HG03025 (cell line): ENCODE results near the gene TSPAN4.

ENCODE experiments used
- ATAC-seq: cut with Tn5 transposase; IDR thresholded peaks from one replicate; pipeline ENCODE4 v1.9.1; 2021; ENCODE audit warnings: mild to moderate bottlenecking, moderate library complexity; ENCODE audit not compliant: unreplicated experiment, low FRiP score

TSPAN4 gene

DNA sequence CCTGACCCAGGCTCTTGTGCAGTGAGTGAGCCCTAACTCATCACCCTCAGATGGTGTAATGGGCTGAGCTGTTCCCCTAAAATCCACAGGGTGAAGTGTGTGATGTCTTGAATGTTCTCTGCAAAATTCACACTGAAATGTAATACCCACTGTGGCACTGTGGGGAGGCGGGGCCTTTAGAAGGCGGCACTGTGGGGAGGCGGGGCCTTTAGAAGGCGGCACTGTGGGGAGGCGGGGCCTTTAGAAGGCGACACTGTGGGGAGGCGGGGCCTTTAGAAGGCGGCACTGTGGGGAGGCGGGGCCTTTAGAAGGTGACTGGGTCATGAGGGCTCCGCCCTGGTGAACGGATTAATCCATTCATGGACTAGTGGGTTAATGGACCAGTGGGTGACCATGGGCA, 34.9 kb downstream of the TSPAN4 start:
- ATAC-seq = no peak

- ATAC-seq = no peak
Observed at GRCh38 chr11:880447-880846, 37.8 kb downstream of the TSPAN4 start.

DNA sequence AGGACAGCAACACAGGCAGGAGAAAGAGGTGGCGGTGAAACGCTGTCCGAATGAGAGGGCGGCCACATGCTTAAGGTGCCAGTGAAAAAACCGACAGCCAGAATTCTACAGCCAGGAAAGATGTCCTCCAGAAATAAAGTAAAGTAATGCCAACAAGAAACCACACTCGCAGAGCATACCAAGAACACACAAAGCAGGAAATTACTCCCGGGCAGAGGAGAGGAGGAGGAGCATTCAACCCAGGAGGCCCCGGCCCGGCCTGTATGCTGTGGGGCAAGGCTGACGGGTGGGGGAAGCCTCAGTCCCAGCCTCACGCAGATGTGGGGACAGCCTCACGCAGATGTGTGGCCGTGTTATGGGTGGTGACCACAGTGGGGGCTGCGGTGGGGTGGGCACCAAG, 39.9 kb downstream of the TSPAN4 start:
- ATAC-seq = no peak

- no peak for ATAC-seq
Observed at GRCh38 chr11:883527-883926, 40.9 kb downstream of the TSPAN4 start.

DNA sequence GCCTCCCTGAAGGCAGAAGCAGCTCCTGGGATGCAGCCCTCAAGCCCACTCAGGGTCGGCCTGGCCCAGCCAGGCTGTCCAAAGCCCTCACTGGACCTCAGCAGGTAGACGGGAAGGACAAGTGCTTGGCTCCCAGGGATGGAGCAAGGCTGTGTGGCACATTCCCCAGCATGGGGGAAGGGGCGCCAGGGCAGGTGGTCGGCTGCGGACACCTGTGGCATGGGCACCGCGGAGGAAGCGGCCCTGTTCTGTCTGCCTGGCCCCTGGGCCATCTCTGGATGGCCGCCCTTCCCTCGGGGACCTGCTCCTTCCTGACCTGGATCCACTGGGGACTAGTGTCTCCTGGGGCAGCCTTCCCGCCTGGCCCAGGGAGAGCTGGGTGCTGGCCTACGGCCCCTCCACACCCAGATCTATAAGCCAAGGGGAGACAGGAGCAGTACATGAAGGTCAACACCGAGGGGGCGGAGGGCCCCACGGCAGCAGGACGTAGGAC, 42.0 kb downstream of the TSPAN4 start:
- no peak for ATAC-seq

GRCh38 chr11:886568-886967, 43.9 kb downstream of the TSPAN4 start:
- no peak for ATAC-seq

DNA sequence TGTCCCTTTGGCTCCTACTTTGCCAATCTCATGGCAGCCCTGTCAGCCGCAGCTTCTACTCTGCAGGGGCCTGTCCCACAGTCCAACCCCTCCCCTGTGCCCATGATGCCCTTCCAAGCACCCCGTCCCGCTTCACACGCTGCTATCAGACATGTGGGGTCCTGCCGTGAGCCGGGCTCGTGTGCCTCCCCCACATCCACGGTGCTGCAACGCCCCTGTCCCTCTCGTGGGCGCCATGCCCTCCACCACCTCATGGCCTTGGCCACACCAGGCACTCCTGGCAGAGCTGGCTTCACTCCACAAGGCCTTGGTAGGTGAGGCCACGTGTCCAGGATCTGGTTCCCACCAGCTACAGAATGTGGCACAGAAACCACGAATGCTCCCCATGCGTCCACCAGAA, 44.9 kb downstream of the TSPAN4 start:
- ATAC-seq = no peak

- ATAC-seq = no peak
Observed at GRCh38 chr11:888310-889212, 45.9 kb downstream of the TSPAN4 start.

- ATAC-seq = no peak
Observed at GRCh38 chr11:889257-889656, 46.6 kb downstream of the TSPAN4 start.

GRCh38 chr11:889687-890475, 47.2 kb downstream of the TSPAN4 start:
- ATAC-seq = no peak

DNA sequence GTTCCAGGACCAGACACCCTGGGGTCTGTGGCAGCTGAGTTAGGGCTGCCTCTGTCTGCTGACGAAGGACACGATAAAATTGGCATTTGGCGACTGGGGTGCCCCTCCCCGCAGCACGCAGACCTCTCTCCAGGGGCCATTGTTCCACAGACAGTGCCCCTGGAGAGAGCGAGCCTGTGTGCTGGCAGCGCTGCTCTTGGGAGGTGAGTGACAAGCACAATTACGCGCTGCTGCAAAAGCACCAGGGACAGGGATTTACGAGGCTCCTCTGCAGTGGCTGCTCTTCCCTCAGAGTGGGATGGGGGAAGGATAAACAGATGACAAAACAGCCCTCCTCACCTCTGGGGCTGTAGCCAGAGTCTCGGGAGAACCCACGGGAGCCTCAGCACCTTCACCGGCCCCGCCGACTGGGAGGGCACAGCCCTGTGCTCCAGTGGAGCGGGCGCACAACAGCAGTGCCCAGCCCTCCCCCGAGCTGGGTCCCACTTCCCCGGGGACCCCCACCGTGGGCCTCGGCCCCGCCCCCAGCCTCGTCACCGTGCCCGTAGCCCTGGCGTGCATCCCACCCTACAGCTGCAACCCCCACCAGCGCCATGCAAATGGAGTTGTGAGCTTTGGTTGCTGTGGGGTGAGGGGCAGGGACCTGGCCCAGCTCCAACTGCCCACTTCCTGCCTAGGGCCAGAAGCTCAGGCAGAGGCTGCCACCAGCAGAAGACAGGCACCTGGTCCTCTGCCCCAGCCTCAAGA, 48.3 kb downstream of the TSPAN4 start:
- no peak for ATAC-seq

- no peak for ATAC-seq
Observed at GRCh38 chr11:893008-893654, 50.5 kb downstream of the TSPAN4 start.

DNA sequence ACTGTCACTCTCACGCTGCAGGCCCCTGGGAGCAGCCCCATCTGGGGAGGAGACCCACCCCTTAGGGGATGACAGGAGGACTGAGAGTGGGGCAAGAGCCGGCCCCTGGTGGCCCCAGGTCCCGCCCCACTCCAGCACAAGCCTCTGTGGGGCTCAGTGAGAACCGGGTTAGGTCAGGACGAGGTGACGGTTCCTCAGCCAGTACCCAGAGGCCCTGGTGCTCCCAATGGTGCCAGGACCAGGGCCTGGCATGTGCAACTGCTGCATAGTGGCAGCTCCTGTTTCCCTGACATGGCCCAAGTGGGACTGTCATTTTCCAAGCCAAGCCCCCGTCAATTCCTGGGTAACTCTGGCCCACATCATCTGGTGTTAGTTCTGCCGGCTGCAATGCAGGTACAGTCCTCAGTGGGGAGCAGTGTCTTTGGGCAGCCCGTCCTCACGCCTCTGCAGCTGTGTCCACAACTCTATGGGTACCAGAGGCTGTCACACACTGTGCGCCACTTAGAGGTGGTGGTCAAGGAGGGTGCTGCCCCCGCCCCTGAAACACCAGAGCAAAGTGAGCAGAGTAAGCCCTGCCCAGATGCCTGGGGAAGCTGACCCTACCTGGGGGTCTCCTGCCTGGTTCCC, 52.0 kb downstream of the TSPAN4 start:
- no peak for ATAC-seq

DNA sequence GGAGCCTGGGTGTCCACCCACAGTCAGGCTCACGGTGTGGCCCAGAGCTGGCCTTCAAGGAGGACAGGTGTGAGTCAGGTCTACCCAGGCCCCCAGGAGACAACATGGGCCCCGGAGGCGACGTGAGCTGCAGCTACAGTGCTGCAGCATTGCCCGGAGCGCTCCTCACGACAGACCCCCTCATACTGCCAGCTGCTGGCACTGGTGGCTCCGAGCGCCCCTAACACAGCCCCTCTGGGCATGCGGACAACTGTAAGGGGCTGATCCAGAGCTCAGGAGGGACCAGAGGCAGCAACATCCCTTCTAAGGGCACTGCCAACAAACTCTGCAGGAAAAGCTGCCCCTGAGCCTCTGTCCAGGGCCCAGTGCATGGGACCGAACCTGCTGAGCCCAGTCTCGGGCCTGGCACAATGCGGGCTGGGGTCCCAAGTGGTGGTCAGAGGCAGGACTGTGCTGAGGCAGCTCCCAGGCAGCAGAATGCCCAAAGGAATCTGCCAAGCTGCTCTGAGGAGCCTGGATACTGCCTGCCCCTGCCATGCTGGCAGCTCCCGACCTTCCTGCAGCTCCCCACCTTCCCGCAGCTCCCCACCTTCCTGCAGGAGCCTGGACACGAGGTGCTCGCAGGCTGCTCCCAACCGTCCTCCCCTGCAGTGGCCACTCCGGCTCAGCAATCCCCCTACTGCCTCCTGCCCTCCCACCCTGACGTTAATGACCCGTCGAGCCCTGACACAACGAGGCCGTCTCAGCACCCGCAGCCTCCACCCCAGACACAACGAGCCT, 52.9 kb downstream of the TSPAN4 start:
- ATAC-seq = no peak

DNA sequence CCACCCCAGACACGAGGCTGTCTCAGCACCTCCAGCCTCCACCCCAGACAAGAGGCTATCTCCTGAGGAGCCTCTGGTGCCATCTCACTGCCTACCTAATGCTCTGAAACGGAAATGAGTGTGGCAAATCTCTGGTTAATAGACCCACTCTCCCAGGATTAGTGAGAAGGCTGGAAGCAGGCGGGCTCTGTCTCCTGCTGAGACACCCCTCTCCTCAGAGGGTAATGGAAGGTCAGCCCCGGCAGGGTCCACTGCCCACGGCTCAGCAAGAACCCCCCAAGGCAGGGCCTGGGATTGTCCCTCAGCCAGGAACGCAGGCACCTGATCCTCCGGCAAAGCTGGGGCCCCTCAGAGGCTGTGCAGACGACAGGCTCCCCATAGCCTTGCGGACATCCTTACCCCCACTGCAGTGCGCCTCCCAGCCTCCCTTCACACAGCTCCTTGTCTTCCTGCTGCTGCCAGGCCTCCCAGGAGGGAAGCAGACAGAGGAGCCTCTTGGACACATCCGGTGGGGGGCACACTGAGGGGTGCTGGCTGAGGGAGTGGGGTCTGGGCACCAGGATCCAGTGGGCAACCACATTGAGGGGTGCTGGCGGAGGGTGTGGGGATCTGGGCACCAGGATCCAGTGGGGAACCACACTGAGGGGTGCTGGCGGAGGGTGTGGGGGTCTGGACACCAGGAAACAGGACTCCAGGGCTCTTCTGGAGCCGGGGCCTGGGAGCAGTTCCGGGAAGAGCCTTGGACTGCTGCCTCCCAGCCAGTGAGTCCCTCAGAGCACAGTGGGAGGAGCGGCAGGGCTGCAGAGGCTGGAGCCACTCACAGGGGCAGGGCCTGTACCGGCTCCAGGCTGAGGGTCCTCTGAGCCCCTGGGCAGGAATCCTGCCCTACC, 54.8 kb downstream of the TSPAN4 start:
- ATAC-seq = no peak

- ATAC-seq = no peak
Observed at GRCh38 chr11:898143-898511, 55.5 kb downstream of the TSPAN4 start.

- no peak for ATAC-seq
Observed at GRCh38 chr11:898540-899190, 56.0 kb downstream of the TSPAN4 start.

- no peak for ATAC-seq
Observed at GRCh38 chr11:899724-900123, 57.1 kb downstream of the TSPAN4 start.
